HG03558 (cell line): ENCODE measurements around the gene TDRD3.

ENCODE experiments used
- ATAC-seq: cut with Tn5 transposase; IDR thresholded peaks from one replicate; pipeline ENCODE4 v1.9.1; 2021; ENCODE audit warnings: moderate number of reproducible peaks; ENCODE audit not compliant: unreplicated experiment; ENCODE audit errors: extremely low read depth

TDRD3 gene

DNA sequence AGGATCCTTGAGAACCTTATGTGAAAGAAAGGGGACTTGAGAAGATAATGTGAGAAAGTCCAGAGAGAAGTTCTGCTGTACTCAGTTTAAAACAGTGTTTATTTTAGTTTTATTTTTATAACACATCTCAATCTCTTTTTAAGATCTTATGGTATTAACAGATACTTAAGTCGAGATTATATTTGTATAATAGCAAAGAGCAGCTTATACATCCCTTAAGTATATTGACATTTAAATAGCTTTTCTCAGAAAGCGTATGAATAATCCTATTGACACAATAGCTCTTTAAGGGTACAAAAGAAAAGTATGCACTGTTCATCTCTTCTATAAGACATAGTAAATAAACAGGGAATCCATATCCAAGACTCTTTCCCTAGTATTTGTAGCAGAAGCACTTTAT, 42.2 kb downstream of the TDRD3 start:
- ATAC-seq: no peak

DNA sequence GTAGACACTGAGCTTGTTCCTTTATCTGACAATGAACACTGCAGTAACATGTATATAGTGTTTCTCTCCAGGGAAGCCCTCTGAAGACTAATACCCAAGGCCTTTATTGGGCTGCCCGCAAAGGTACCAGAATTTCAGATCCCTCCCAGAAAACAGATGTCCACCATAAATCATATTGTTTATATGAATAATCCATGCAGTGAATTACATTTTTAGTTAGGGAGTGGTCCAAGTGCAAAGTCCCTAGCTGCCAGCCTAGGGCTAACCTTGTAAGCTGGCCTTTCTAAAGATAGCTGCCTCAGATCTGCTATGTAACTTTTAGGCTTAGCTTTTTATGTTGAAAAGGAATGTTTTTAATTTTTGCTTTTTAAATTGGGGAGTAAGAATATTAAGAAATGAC, 44.7 kb downstream of the TDRD3 start:
- no peak for ATAC-seq

DNA sequence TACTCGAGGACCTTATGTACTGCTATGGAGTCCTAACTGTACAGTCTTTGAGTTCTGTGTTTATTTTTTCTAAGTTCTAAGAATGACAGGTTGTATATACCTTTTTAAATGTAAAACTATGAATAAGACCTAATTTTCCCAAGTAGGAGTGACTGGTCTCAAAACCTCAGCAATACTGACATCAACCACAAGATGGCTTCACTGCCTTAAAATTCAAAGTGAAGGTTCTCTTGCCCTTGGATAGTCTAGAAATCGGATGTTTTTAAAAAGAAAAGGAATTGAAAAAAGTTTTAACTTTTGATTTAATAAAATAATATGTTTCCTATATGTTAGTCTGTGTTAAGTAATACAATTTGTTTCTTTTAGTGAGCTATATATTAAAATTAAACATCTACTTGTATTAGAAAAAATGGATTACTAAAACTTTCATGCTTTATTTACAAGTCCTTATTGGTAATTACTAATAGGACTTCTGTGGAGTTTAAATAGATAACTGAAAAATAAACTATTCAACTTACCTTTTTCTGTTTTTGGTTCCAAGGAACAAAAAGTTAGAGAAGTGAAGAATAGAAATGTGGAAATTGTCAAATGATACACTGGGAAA, 52.0 kb downstream of the TDRD3 start:
- ATAC-seq: peak; percentile 51

DNA sequence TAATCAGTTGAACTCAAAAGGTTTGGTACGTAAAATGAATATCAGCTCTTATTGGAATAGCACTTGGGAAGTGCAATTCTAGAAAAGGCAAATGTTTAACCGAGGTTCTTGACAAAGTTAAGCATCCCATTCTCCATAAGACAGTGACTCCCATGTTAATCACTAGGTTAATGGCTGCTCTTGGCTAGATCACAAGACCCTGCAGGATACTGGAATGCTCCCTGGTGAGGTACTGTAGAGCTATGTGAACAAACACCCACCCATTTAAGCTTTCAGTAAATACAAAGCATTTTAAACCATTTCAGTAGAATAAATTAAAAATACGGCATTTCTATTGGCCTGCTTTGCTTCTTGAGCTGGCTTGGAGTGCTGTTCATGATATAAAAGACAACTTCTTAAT, 56.5 kb downstream of the TDRD3 start:
- ATAC-seq: no peak

DNA sequence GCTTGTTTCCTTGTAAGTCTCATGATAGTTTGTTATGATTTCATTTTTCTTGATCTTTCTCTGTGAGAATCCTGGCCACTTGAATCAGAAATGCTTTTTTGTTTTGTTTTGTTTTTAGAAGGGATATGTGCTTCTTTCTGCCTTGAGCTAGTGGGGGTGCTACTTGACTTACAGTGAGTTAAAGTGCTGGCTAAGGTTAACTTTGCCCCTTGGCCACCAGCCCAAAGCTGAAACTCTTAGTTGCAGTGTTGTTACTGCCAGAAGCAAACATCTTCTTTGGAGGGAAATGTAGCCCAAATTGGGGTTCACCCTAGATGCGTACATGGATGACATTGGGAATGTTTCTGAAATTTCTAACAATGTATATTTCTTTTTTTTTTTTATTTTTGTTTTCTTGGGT, 57.4 kb downstream of the TDRD3 start:
- no peak for ATAC-seq

DNA sequence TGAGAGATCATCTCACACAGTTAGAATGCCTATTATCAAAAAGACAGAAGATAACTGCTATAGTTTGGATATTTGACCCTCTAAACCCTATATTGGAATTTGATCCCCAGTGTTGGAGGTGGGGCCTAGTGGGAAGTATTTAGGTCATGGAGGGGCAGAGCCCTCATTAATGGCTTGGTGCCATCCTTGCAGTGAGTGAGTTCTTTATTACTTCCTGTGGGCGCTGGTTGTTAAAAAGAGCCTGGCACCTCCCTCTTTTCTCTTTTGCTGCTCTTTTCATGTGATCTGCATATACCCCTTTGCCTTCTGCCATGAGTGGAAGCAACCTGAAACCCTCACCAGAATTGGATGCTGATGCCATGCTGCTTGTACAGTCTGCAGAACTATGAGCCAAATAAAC, 66.8 kb downstream of the TDRD3 start:
- ATAC-seq: no peak

DNA sequence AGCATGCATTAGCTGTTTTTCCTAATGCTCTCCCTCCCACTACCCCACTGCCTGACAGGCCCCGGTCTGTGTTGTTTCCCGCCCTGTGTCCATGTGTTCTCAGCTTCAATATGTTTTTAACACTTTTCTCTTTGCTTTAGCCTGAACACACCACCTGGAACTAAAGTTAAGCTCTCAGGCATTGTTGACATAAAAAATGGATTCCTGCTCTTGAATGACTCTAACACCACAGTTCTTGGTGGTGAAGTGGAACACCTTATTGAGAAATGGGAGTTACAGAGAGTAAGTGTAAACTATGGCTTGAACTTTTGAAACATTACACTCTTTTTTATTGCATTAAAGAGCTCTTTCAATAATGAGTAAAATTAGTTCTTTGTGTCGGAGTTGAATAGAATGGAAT, 70.1 kb downstream of the TDRD3 start:
- no peak for ATAC-seq

DNA sequence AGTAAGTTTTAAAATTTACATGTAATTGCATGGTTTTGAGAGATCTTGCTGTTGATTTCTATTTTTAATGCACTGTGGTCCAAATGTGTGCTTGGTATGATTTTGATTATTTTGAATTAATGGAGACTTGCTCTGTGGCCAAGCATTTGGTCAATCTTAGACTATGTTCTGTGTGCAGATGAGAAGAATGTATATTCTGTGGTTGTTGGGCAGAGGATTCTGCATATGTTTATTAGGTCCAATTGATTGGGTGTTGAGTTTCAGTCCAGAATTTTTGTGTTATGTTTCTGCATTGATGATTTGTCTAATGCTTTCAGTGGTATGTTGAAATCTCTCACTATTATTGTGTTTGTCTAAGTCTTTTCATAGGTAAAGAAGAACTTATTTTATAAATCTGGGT, 82.3 kb downstream of the TDRD3 start:
- ATAC-seq: no peak

DNA sequence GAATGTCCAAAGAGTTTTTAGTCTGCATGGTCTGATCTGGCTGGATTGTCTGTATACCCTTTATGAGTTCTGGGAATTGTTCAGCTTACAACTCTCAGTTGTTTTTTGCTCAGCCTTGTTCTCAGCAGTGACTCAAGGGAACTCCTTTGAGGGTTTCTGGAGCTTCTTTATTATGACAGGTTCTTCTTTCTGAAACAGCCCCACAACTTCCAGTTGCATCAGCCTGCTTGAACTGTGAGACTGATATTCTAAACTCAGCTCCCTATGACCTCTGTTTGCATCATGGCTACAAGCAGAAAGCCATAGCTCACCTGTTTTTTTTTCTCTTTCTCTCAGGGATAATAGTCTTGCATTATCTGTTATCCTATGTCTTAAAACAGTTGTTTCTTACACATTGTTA, 85.0 kb downstream of the TDRD3 start:
- ATAC-seq: no peak

DNA sequence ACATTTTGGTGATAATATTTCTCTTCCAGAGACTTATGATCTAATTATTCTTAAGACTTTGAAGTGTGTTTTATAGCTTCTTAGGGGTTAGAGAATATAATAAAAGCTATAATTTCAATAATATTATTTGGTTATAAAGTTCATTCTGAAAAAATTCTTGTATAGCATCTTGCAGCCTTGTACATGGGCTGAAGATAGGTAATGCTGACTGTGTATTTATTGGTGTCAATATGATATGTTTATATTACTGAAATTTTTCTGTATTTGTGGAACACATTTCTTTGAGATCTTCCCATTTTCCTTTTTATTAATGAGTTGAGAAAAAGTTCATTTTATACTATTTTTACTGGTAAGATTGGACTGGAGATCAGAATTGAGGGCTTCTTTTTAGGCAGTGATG, 87.8 kb downstream of the TDRD3 start:
- no peak for ATAC-seq

DNA sequence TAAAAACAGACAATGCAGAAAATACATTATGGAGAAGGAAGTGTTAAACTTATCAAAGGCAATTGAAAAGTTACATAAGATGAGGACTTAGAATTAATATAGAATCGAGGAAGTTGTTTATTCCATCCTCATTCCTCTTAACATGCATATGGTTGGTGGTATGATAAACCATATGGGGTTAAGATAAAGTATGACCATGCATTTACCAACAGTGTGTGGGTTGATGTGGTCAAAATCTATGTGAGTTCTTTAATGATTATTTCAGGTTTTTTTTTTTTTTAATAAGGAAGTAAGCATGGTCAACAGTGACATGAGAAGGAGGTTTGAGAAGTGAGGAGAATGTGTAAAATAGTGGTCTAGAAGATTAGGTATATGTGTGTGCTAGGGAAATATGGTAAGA, 94.5 kb downstream of the TDRD3 start:
- no peak for ATAC-seq

DNA sequence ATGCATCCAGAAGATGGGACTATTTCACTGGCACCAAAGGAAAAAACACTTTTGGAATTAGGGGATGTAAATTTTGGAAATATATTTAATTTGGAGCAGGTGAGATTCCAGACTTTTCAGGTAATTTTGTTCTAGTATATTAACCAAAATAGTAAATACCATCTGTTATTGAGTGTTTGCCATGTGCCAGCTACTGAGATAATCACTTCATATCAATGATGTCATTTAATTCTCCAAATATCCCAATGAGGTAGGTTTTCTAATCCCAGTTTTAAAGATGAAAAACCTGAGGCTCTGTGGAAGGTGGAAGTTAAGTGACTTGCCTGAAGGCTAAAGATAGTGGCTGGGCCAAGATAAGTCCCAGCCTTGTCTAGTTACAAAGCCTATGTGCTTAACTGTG, 95.2 kb downstream of the TDRD3 start:
- no peak for ATAC-seq

DNA sequence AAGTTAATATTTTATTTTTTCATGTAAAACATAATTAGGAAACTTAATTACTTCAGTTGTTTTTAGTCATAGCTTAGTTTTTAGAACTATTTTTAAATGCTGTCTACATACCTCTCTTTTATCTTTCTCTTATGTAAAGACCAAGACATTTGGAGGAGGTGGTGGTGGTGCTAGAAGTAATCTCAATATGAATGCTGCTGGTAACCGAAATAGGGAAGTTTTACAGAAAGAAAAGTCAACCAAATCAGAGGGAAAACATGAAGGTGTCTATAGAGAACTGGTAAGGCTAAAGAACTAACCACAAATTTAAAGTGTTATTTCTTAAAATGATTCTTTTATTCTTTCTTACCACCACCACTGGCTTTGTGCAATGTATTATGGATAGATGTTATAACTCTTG, 97.3 kb downstream of the TDRD3 start:
- ATAC-seq: no peak

DNA sequence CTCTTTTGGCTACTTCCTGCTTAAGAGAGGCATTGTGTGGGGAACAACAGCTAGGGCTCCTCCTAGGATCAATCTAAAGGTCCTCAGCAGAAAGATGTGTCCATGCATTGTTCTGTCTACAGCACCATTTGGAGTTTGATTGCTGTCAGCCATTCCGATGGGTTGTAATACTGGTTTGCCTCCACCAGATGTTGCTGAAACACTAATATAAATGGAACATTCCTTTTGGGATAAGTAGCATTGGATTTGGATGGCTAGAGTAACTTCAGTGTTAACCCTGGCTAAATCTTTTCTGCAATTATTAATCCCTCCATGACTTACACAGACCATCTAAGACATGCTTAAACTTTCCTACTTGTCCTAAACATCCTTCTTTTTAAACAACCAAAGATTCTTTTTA, 104.2 kb downstream of the TDRD3 start:
- ATAC-seq: no peak

DNA sequence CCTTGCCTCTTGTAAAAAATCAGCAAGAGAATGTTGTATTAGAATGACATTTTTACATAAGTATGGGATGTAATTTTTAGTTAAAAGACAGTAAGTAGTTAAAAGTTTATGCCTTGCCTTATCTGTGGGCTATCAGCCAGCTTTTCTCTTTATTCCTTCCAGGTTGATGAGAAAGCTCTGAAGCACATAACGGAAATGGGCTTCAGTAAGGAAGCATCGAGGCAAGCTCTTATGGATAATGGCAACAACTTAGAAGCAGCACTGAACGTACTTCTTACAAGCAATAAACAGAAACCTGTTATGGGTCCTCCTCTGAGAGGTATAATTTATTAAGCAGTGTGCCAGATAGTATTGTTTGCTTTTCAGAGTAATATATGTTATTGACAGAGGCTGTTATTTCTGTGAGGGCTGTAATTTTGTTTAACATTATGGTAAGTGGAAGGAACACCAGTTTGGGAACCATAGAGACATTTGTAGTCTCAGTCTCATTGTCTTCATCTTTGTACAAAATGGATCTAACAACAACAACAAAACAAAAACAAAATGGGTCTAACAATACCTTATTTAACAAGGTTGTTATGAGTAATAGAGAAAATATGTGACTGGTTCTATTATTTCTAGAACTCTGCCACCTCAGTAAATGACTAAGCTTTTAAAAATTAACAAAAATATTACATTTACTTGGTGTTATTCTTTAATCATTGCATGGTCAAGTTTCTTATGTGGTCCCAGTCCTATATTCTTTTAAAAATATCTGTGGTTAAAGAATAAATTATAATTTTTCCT, 112.8 kb downstream of the TDRD3 start:
- no peak for ATAC-seq

DNA sequence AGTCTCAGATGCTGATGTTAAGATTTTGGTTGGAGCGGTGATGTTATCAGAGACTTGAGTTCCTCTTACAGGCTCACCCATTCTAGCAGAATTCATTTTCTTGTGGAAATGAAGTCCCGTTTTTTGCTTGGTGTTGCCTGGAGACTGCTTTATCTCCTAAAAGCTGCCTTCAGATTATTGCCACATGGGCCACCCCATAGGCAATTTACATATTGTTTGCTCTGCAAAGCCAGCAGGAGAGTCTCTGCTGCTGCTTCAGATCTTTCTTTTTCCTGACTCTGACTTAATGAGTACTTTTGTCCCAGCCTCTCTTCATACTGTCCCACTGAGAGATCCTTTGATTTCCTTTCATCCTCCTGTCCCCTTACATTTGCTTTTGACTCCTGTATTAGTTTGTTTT, 114.6 kb downstream of the TDRD3 start:
- ATAC-seq: no peak

DNA sequence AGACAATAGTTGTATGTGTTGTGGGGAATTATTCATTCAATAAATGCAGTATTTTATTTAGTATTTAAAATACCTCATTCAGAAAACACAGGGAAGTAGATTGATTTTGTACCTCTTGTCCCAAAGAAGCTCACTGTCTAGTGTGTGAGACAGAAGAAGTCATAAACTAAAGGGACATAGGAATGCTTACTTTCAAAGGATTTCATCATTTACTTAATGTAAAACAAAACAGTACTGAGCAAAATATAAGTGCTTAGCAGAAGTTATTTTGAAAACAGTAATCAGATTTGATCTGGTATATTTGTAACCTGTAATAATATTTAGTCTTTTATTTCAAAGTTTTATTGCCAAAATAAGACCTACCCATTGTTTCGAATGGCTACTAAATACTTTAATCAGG, 117.9 kb downstream of the TDRD3 start:
- ATAC-seq: no peak

DNA sequence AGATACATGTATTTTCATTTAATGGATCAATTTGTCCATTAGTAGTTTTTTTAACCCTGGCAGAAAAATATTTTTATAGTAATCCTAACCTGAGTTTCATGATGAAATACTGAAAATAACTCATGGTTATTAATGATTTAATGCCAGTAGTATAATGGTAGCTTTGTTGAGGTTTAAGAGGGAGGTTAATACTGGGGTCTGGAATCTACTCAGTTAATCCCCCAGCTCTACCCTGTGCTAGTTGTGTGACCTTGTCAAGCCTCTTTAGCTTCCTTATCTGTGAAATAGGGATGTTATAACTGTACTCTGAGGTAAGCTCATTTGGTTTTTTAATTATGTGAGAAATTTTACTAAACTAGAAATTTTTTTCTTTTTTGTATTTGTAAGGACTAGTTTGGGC, 122.5 kb downstream of the TDRD3 start:
- ATAC-seq: no peak

DNA sequence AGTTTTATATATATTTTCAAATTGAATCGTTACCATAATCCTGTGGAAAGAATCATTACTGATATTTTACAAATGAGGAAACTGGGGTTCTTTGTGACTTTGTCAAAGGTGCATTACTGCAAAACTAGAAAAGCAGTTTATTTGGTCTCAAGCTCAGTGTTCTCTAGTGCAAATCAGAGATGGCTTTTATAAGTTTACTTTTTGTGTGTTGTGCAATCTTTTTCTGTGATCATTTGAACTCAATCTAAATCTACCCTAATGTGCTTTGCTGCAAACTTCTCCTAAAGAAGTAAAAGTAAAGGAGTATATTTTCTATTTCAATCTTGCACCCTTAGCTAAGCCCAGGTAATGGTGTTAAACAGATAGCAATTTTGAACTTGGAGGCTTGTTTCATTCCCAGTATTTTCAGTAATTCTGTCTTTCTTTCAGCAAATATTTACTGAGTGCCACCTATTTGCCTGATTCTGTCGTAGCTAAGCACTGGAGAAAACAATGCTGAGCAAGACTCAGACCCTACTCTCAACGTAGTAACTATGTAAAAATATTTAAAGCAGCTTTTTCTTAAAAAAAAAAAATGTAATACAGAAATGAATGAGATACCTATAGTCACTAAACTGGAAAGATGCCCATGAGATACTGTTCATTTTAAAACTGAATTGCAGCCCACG, 124.0 kb downstream of the TDRD3 start:
- no peak for ATAC-seq

DNA sequence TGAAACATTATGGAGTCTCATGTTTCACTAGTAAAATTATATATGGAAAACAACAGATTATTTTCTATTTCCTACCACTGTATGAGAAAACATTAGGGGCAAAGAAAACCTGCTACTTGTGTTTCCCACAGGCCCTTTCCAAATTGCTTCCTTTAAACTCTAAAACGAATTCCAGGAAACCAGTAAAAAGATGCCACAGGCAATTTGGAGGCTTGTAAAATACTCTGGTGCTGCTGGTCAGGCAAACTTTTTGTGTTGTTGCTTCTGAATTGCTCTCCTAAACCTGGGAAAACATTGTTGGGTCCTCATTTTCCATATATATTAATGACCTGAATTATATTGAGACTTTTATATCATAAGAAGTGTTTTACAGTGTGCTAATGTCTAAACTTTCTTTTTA, 141.5 kb downstream of the TDRD3 start:
- no peak for ATAC-seq

DNA sequence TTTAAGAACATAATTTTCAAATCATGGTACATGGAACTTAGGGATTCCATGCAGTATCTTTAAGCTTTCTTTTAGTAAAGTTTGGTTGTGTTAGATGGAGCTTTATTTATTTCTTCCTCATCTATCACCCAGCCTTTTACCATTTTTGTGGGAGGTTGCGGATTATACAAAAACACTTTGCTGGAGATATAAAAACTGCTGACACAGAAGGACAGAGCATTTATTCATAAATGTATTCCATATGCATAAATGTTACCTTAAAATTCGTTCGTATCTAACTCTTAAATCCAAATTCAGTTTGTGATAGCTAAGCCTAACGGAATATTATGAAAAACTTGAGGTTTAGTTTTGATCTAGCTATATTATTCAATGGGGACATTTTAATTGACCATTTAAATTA, 143.3 kb downstream of the TDRD3 start:
- no peak for ATAC-seq
